SHP77 (cell line): ENCODE data around the gene RNF168.
"Not testable (repeated sequence)": the region's sequence is repeated elsewhere in the genome, so short reads cannot be mapped to it uniquely, and the experiment has no call there.

Experiments used
- DNase-seq, 2 experiments: peaks; one replicate each; lab custom pipeline; 2025; lab: John Stamatoyannopoulos, UW

Gene RNF168

GRCh38 chr3:196463804-196464203 lies 39.8 kb downstream of the RNF168 start:
- no peak for DNase-seq

GRCh38 chr3:196463478-196463756 lies 40.2 kb downstream of the RNF168 start:
- no peak for DNase-seq

GRCh38 chr3:196462680-196463477 lies 40.7 kb downstream of the RNF168 start:
- DNase-seq = not testable (repeated sequence)

GRCh38 chr3:196458063-196458462 lies 45.5 kb downstream of the RNF168 start:
- no peak for DNase-seq

- not testable (repeated sequence) for DNase-seq
Measured at GRCh38 chr3:196457470-196457869, 46.1 kb downstream of the RNF168 start.

GRCh38 chr3:196454935-196455334 lies 48.6 kb downstream of the RNF168 start:
- no peak for DNase-seq

- not testable (repeated sequence) for DNase-seq
Measured at GRCh38 chr3:196445391-196445790, 58.2 kb downstream of the RNF168 start.

GRCh38 chr3:196444500-196444894 lies 59.1 kb downstream of the RNF168 start:
- DNase-seq = no peak

GRCh38 chr3:196440696-196441095 lies 62.9 kb downstream of the RNF168 start:
- no peak for DNase-seq

GRCh38 chr3:196440041-196440537 lies 63.5 kb downstream of the RNF168 start:
- no peak for DNase-seq

- peak; percentile 60 to 74 for DNase-seq
Measured at GRCh38 chr3:196432137-196432879, 71.3 kb downstream of the RNF168 start, which contains the start of gene UBXN7. UBXN7 (minus strand) TSS chr3:196432427; CDS start chr3:196432399, 28 bp downstream.

- no peak for DNase-seq
Measured at GRCh38 chr3:196431181-196432136, 72.1 kb downstream of the RNF168 start.

- no peak for DNase-seq
Measured at GRCh38 chr3:196428041-196428440, 75.5 kb downstream of the RNF168 start.

GRCh38 chr3:196424421-196424820 lies 79.1 kb downstream of the RNF168 start:
- not testable (repeated sequence) for DNase-seq

- DNase-seq = peak; percentile 75 to 77
Measured at GRCh38 chr3:196423044-196423781, 80.4 kb downstream of the RNF168 start.

- DNase-seq = not testable (repeated sequence)
Measured at GRCh38 chr3:196421668-196422067, 81.9 kb downstream of the RNF168 start.

- no peak for DNase-seq
Measured at GRCh38 chr3:196419386-196419785, 84.2 kb downstream of the RNF168 start.
